SK-N-SH (cell line): ENCODE measurements around the gene SPIB. TPM values are rescaled to one million over a fixed set of nuclear protein-coding genes. Genes with fewer than 3 reads are reported as not detected.

Experiments
- CTCF ChIA-PET: fragments of 300-600, 350-600 bp; formaldehyde crosslinking; extraction: SDS; loops from one replicate; lab custom pipeline; 2021; lab: Yijun Ruan, JAX
- POLR2A ChIA-PET: fragments of 350-600 bp; sonication (Branson Sonifier 250); formaldehyde crosslinking; extraction: SDS; loops from one replicate; lab custom pipeline; 2020; ENCODE audit warnings: antibody characterized with exemption, inconsistent platforms; lab: Yijun Ruan, JAX
- DNase-seq: peaks from one replicate; pipeline ENCODE4 v3.0.0; 2012
- H2AFZ ChIP-seq: fragments of 200-600 bp; sonication (generic); 2 replicates; pipeline ENCODE4 v1.8.1; 2016; ENCODE audit warnings: antibody characterized with exemption, mild to moderate bottlenecking, low read depth
- H3F3A ChIP-seq: fragments of 200-600 bp; sonication (generic); replicated peaks from 2 replicates; pipeline ENCODE3; 2016; ENCODE audit warnings: antibody characterized with exemption, mild to moderate bottlenecking; ENCODE audit not compliant: insufficient read depth
- H3K27ac ChIP-seq, 2 experiments: fragments of 200-500 bp in 1 of 2; fragments of 200-600 bp in 1 of 2; sonication (Bioruptor generic) in 1 of 2; sonication (generic), shearing (Covaris generic) in 1 of 2; 2 replicates each; pipeline versions ENCODE4 v1.5.1 to v1.6.1; 2014 to 2016; ENCODE audit warnings: low read depth in 2 of 2, inconsistent platforms in 1 of 2, low read length in 1 of 2, mild to moderate bottlenecking in 1 of 2, mixed read lengths in 1 of 2
- H3K27me3 ChIP-seq: fragments of 200-600 bp; sonication (generic), shearing (Covaris generic); 2 replicates; pipeline ENCODE4 v1.6.1; 2016; ENCODE audit warnings: mixed run types; ENCODE audit not compliant: insufficient read depth
- H3K36me3 ChIP-seq, 2 experiments: fragments of 200-500 bp in 1 of 2; fragments of 200-600 bp in 1 of 2; sonication (Bioruptor generic) in 1 of 2; sonication (generic) in 1 of 2; replicated peaks in 1 of 2; 2 replicates each; pipeline versions ENCODE3 to v1.5.1; 2014 to 2016; ENCODE audit warnings: low read length in 1 of 2, mild to moderate bottlenecking in 1 of 2; ENCODE audit not compliant: insufficient read depth in 2 of 2, control insufficient read depth in 1 of 2
- H3K4me1 ChIP-seq, 2 experiments: fragments of 200-500 bp in 1 of 2; fragments of 200-600 bp in 1 of 2; sonication (Bioruptor generic) in 1 of 2; sonication (generic), shearing (Covaris generic) in 1 of 2; 2 replicates each; pipeline versions ENCODE4 v1.5.1 to v1.6.1; 2014 to 2016; ENCODE audit warnings: low read depth in 1 of 2, low read length in 1 of 2, mixed run types in 1 of 2; ENCODE audit not compliant: insufficient read depth in 2 of 2, control insufficient read depth in 1 of 2
- H3K4me2 ChIP-seq: fragments of 200-600 bp; sonication (generic), shearing (Covaris generic); 2 replicates; pipeline ENCODE4 v1.6.1; 2017; ENCODE audit warnings: mixed run types
- H3K4me3 ChIP-seq, 2 experiments: fragments of 200-500 bp in 1 of 2; fragments of 200-600 bp in 1 of 2; sonication (Bioruptor generic) in 1 of 2; sonication (generic), shearing (Covaris generic) in 1 of 2; 2 replicates each; pipeline versions ENCODE4 v1.5.1 to v1.8.1; 2014 to 2016; ENCODE audit warnings: low read depth in 2 of 2, inconsistent platforms in 1 of 2, low read length in 1 of 2, mild to moderate bottlenecking in 1 of 2, mixed read lengths in 1 of 2, moderate library complexity in 1 of 2
- H3K79me2 ChIP-seq: fragments of 200-600 bp; sonication (generic); 2 replicates; pipeline ENCODE4 v1.8.1; 2017; ENCODE audit warnings: mild to moderate bottlenecking; ENCODE audit not compliant: insufficient read depth
- H3K9ac ChIP-seq: fragments of 200-600 bp; sonication (generic); 2 replicates; pipeline ENCODE4 v1.6.1; 2017; ENCODE audit warnings: mixed run types
- H3K9me2 ChIP-seq: fragments of 200-600 bp; sonication (generic); 2 replicates; pipeline ENCODE4 v1.6.1; 2017; ENCODE audit warnings: mixed run types
- H3K9me3 ChIP-seq: fragments of 200-600 bp; sonication (generic); 2 replicates; pipeline ENCODE4 v1.6.1; 2017; ENCODE audit warnings: mixed run types, mild to moderate bottlenecking, moderate library complexity
- H4K20me1 ChIP-seq: fragments of 200-600 bp; sonication (generic); 2 replicates; pipeline ENCODE4 v1.6.1; 2017; ENCODE audit warnings: mild to moderate bottlenecking, mixed run types; ENCODE audit not compliant: insufficient read depth
- CHD2 ChIP-seq: fragments of 150-350 bp; IDR thresholded peaks from 2 replicates; pipeline ENCODE4 v1.6.1; 2018; ENCODE audit warnings: low read length; ENCODE audit not compliant: partially characterized antibody
- EZH2phosphoT487 ChIP-seq: fragments of 200-600 bp; sonication (generic); IDR thresholded peaks from 2 replicates; pipeline ENCODE4 v1.6.1; 2017; ENCODE audit warnings: low read depth, mixed run types, mild to moderate bottlenecking, antibody characterized with exemption, moderate library complexity, borderline replicate concordance
- FOSL2 ChIP-seq: IDR thresholded peaks from 2 replicates; pipeline ENCODE4 v1.4.0; 2012; ENCODE audit warnings: low read depth, mild to moderate bottlenecking, moderate library complexity, borderline replicate concordance
- FOXM1 ChIP-seq: IDR thresholded peaks from 2 replicates; pipeline ENCODE4 v1.4.0; 2012; ENCODE audit warnings: low read depth, mild to moderate bottlenecking
- GABPA ChIP-seq: IDR thresholded peaks from 2 replicates; pipeline ENCODE4 v1.4.0; 2012; ENCODE audit warnings: low read depth, mild to moderate bottlenecking
- NRF1 ChIP-seq: IDR thresholded peaks from 2 replicates; pipeline ENCODE4 v1.6.1; 2012; ENCODE audit warnings: low read depth, mild to moderate bottlenecking, low read length
- RCOR1 ChIP-seq: fragments of 150-350 bp; IDR thresholded peaks from 2 replicates; pipeline ENCODE4 v1.6.1; 2017; ENCODE audit warnings: antibody characterized with exemption, low read length
- RFX5 ChIP-seq: IDR thresholded peaks from 2 replicates; pipeline ENCODE4 v1.6.1; 2012; ENCODE audit warnings: mild to moderate bottlenecking, improper control_type of control experiment, low read length
- SMC3 ChIP-seq: IDR thresholded peaks from 2 replicates; pipeline ENCODE4 v1.6.1; 2012; ENCODE audit warnings: low read depth, low read length, improper control_type of control experiment
- TAF1 ChIP-seq: IDR thresholded peaks from 2 replicates; pipeline ENCODE4 v1.6.1; 2012; ENCODE audit warnings: low read depth, mild to moderate bottlenecking, low read length, moderate library complexity, borderline replicate concordance
- TCF12 ChIP-seq: IDR thresholded peaks from 2 replicates; pipeline ENCODE4 v1.4.0; 2012
- TEAD4 ChIP-seq: IDR thresholded peaks from 2 replicates; pipeline ENCODE4 v1.4.0; 2012; ENCODE audit warnings: mild to moderate bottlenecking, borderline replicate concordance; ENCODE audit not compliant: insufficient read depth
- USF2 ChIP-seq: fragments of 150-350 bp; IDR thresholded peaks from 2 replicates; pipeline ENCODE4 v1.6.1; 2017; ENCODE audit warnings: antibody characterized with exemption, low read length, low read depth, borderline replicate concordance
- WGBS: methylation state at CpG from one replicate; pipeline ENCODE4 v1.1.6; 2017; ENCODE audit warnings: low lambda C conversion rate; 5-methylcytosine and 5-hydroxymethylcytosine counted together
- polyA plus RNA-seq, 3 experiments: library from polyadenylated mRNA; depleted of rRNA; stranded (reverse); fragments of >200 nt; gene quantifications; 2 replicates each; pipeline ENCODE4 v1.2.3, GENCODE V29; 2012
- TF ChIP-seq, protein P1 (sequence below): IDR thresholded peaks from 2 replicates; pipeline ENCODE4 v1.4.0; 2012; ENCODE audit warnings: low read depth, borderline replicate concordance
- TF ChIP-seq, protein P2 (sequence below): IDR thresholded peaks from 2 replicates; pipeline ENCODE4 v1.6.1; 2012; ENCODE audit warnings: mild to moderate bottlenecking, low read depth, low read length, moderate library complexity

SPIB gene
- polyA plus RNA-seq, 1 of the 3 experiments (the other 2 are of a cell fraction), result not detected

DNA sequence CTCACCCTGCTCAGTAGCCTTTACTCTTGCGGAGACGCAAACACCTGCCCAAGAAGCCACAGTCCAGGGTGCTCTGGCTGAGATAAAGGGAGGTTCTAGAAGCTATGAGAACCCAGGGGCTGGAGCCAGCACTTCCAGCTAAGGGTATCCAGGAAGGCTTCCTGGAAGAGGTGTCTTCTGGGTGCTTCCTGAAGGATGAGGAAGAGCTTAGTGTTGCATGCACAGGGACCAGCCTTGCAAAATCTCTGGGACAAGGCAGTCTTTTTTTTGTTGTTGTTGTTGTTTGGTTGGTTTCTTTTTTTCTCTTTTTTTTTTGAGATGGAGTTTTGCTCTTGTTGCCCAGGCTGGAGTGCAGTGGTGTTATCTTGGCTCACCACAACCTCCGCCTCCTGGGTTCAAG is 34.5 kb downstream of the SPIB start:
- H3K9me2 ChIP-seq, result no peaks in the 10 kb centered on the region
- H3F3A ChIP-seq, result no peaks in the 10 kb centered on the region
- H3K4me1 ChIP-seq, result no peaks in the 10 kb centered on the region
- no peaks in the 10 kb centered on the region for H3K9me3 ChIP-seq
- peaks cover 19% of the 10 kb centered on the region; the same call in 1 of the 2 replicates for H3K27me3 ChIP-seq
- H3K9ac ChIP-seq, result no peak overlapping the region
- no peak overlapping the region for H3K4me2 ChIP-seq
- DNase-seq, result no peak
- no peak overlapping the region for H2AFZ ChIP-seq
- H3K79me2 ChIP-seq, result no peaks in the 10 kb centered on the region
- ChIA-PET CTCF (interaction anchor here (0.7 to 1.5 kb wide), 4 partner anchors 34 to 201 kb away, joined by 3 read pairs; partner anchors contain the start of gene SPIB), POLR2A (no interaction called here)
- 90% methylated on average over 3 of the region's 3 CpGs for WGBS
- no peaks in the 10 kb centered on the region for H3K36me3 ChIP-seq
- no peak overlapping the region for H3K27ac ChIP-seq
- H4K20me1 ChIP-seq, result no peaks in the 10 kb centered on the region
- TF ChIP-seq, protein P1, sequence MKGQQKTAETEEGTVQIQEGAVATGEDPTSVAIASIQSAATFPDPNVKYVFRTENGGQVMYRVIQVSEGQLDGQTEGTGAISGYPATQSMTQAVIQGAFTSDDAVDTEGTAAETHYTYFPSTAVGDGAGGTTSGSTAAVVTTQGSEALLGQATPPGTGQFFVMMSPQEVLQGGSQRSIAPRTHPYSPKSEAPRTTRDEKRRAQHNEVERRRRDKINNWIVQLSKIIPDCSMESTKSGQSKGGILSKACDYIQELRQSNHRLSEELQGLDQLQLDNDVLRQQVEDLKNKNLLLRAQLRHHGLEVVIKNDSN, result no peak
- no peak for TF ChIP-seq RFX5
- TF ChIP-seq TEAD4, result no peak
- TF ChIP-seq, protein P2, sequence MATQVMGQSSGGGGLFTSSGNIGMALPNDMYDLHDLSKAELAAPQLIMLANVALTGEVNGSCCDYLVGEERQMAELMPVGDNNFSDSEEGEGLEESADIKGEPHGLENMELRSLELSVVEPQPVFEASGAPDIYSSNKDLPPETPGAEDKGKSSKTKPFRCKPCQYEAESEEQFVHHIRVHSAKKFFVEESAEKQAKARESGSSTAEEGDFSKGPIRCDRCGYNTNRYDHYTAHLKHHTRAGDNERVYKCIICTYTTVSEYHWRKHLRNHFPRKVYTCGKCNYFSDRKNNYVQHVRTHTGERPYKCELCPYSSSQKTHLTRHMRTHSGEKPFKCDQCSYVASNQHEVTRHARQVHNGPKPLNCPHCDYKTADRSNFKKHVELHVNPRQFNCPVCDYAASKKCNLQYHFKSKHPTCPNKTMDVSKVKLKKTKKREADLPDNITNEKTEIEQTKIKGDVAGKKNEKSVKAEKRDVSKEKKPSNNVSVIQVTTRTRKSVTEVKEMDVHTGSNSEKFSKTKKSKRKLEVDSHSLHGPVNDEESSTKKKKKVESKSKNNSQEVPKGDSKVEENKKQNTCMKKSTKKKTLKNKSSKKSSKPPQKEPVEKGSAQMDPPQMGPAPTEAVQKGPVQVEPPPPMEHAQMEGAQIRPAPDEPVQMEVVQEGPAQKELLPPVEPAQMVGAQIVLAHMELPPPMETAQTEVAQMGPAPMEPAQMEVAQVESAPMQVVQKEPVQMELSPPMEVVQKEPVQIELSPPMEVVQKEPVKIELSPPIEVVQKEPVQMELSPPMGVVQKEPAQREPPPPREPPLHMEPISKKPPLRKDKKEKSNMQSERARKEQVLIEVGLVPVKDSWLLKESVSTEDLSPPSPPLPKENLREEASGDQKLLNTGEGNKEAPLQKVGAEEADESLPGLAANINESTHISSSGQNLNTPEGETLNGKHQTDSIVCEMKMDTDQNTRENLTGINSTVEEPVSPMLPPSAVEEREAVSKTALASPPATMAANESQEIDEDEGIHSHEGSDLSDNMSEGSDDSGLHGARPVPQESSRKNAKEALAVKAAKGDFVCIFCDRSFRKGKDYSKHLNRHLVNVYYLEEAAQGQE, result no peak
- TF ChIP-seq TCF12, result no peak
- TF ChIP-seq FOXM1, result no peak
- no peak for TF ChIP-seq EZH2phosphoT487
- TF ChIP-seq RCOR1, result no peak
- TF ChIP-seq CHD2, result no peak
- TF ChIP-seq SMC3, result no peak
- TF ChIP-seq FOSL2, result no peak
- TF ChIP-seq TAF1, result no peak
- no peak for TF ChIP-seq NRF1
- TF ChIP-seq GABPA, result no peak
- no peak overlapping the region for H3K4me3 ChIP-seq

- no peak overlapping the region for H3K9ac ChIP-seq
- 15% methylated on average over 2 of the region's 2 CpGs for WGBS
- no peaks in the 10 kb centered on the region for H4K20me1 ChIP-seq
- no peaks in the 10 kb centered on the region for H3K9me3 ChIP-seq
- H3K4me2 ChIP-seq, result no peak overlapping the region
- H3K4me3 ChIP-seq, result no peak overlapping the region
- no peaks in the 10 kb centered on the region for H3K4me1 ChIP-seq
- ChIA-PET CTCF (interaction anchor here (1.8 kb wide), 1 partner anchor 87 kb away, joined by 5 read pairs; no protein-coding TSS in a partner anchor), POLR2A (no interaction called here)
- H3K79me2 ChIP-seq, result no peaks in the 10 kb centered on the region
- H3F3A ChIP-seq, result no peaks in the 10 kb centered on the region
- no peaks in the 10 kb centered on the region for H3K9me2 ChIP-seq
- no peak overlapping the region for H3K27ac ChIP-seq
- no peaks in the 10 kb centered on the region for H3K36me3 ChIP-seq
- no peak for DNase-seq
- H2AFZ ChIP-seq, result no peak overlapping the region
- TF ChIP-seq USF2, result no peak
- H3K27me3 ChIP-seq, result peaks cover 6% of the 10 kb centered on the region; the same call in 1 of the 2 replicates
These were observed 37.3 kb downstream of the SPIB start for GRCh38 chr19:50455992-50456391.
